Stimulated activated CD8-positive, alpha-beta memory T cell treated with anti-CD3 and anti-CD28 coated beads, Interleukin-4, amount 100 ng/mL, for 4 hours (primary cell): ENCODE data around the gene SFXN3.
A peak's percentile ranks its signal among the peaks of the same experiment; 100 is the strongest.
"Not testable (repeated sequence)": the region's sequence is repeated elsewhere in the genome, so short reads cannot be mapped to it uniquely, and the experiment has no call there.

Source experiments
- DNase-seq, 2 donors: peaks; one replicate each; pipeline ENCODE4 v3.0.0-alpha.2; 2020; ENCODE audit warnings: low read depth in 2 of 2, low spot score in 1 of 2

The SFXN3 gene

GRCh38 chr10:101015582-101015973 lies 15.5 kb upstream of the SFXN3 start:
- DNase-seq, result no peak

DNA sequence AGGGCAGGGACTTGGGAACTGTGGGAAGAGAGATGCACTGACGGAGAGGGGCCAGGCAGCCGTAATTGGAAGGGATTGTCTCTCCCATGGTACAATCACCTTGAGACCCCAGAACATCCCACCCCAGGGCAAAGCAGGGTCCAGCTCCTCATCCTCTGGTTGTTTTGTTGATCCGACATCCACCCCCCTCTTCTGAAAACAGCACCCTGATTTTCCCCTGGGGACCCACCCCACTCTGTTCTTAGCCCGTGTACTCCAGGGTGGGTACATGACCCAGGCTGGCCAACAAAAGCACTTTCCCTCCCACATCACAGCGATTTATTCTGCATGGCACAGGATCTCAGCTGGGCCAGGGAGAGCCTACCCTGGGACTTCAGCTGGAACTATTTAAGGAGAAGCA lies 14.2 kb upstream of the SFXN3 start:
- no peak for DNase-seq

GRCh38 chr10:101018118-101018599 lies 12.9 kb upstream of the SFXN3 start:
- no peak for DNase-seq

DNA sequence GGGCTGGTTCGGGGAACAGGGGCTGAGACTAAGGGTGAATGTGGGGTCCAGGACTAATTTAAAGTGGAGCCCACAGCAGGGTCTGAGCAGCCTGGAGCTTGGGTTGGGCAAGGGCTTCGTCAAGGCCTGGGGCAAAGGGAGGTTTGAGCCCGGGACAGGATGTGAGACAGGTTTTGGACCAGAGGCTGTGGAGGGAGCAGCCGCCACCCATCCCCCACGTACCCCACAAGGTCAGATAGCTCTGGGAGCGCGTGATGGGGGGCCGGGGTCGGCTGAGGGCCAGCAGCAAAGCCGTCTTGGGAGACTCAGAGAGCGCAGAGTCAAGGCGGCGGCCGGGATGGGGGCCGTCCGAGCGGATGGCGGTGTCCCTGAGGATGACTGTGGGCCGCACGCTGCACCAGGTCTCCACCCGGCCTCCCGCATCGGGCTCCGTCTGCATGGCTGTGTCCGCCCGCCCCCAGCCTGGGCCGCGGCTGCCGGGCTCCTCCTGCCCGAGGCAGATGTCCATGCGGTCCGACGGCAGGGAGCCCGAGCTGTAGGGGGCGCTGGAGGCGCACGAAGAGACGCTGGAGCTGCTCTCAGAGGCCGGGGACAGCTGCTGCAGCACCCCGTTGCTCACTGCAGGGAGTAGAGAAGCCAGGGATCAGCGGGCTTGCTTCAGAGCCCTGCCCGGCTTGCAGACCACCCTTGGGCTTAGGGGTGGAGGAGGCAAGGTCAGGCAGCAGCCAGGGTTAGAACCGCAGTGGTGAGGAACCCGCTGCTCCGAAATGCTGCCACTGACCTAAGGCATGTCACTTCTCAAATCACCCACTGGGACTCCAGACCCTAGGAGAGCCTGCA lies 12.2 kb upstream of the SFXN3 start:
- peak in 1 of 2 donors; percentile 44 for DNase-seq

- no peak for DNase-seq
These were observed 11.7 kb upstream of the SFXN3 start for GRCh38 chr10:101019440-101019703.

- DNase-seq, result no peak
These were observed 10.5 kb upstream of the SFXN3 start for GRCh38 chr10:101020427-101021075.

DNA sequence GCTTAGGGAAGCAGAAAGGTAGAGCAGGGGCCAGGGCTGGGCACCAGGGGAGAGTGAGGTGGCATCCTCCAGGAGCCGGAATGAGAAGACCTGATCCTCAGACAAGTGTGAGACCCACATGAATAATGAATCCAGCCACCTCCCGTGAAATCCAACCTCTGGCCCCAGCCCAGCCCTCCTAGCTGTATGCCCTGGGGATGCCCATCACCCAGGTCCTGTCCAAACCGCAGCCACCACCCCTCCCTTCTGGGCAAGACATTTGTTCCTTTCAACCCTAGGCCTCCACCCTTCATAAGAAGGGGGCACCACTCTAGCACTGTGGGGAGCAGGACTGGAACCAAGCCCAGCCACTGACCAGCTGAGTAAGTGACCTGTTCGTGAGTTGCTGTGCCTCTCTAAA lies 9.8 kb upstream of the SFXN3 start:
- DNase-seq, result no peak

DNA sequence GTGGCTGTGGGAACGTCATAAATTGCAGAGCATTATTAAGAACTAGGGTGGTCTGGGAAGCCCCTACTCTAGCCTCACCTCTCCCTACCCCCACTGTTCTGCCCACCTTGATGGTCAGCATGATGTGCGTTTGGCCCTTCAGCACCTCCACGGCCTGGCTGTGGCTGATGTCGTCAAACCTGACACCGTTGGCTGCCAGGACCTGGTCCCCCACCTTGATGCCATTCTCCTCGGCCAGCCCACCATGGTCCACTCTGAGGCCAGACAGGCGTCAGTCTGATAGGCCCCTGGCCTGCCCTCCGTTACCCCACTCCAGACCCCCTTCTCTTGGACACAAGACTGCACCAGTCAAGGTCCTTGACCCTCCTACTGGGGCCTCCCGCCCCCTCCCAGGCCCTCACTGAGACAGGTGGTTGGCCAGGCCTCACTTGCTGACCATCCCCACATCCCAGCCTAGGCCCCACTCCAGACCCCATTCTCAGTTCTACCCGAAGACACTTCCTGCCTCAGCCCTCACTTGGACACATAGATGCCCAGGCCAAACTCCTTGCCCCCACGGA lies 9.3 kb upstream of the SFXN3 start:
- no peak for DNase-seq

- no peak for DNase-seq
These were observed 7.9 kb upstream of the SFXN3 start for GRCh38 chr10:101022967-101023705.

DNA sequence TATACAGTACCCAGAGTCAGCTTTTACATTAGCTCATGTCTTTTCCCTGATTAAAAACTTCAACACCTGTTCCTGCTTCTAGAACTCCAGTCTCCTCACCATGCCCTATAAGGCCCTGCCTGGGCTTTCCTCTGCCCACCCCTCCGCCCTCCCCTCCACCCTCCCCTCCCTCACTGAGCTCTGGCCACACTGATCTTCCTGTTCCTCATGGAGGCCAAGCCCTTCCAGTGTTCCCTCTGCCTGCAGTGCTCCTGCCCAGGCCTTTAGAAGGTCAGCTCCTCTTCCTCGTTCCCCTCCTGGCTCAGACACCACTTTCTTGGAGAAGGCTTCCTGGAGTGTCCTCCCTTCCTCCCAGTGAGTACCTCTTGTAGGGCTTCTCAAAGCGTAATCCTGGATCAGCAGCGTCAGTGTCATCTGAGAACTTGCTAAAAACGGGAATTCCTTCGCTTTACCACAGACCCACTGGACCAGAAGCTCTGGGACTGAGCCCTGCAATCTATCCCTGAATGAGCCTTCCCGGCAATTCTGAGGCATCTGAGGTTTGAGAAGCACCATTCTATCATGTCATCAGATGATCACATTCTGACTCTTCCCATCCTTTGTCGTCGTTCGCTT lies 3.8 kb upstream of the SFXN3 start:
- DNase-seq, result no peak

- no peak for DNase-seq
These were observed 2.3 kb upstream of the SFXN3 start for GRCh38 chr10:101028446-101029337.

DNA sequence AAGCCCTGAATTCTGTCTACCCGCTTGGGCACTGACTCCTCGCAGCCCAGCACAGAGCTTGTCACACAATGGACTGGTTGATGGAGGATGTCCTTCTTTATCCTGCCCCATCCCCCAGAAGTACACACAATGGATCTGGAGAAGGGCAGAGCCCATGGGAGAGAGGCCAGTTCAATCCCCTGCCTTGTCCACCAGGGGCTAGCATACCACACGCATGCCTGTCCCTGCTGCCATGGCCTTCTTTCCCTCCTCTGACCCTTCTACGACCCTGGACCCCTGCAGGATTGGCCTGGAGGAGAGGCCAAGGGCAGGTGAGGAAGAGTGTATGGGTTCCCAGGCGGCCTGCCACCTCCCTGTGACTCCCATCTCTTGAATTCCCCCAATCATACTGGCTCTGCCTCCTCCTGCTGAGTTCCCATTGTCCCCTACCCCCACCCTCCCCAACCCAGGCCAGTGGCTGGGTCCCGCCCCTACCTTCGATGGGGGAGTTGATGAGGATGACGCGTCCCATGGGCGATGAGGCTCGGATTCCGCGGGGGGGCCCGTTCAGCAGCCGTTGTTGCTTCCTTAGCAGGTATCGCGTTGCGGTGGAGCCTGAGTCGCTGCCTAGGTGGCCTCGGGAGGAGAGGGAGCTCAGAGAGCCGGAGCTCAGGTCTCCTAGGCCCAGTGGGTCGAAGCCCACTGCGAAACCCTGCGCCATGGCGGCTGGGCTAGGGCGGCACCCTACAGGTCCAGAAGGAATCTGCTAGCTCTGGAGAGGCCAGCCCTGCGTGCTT lies 1.3 kb upstream of the SFXN3 start:
- DNase-seq, result no peak

DNA sequence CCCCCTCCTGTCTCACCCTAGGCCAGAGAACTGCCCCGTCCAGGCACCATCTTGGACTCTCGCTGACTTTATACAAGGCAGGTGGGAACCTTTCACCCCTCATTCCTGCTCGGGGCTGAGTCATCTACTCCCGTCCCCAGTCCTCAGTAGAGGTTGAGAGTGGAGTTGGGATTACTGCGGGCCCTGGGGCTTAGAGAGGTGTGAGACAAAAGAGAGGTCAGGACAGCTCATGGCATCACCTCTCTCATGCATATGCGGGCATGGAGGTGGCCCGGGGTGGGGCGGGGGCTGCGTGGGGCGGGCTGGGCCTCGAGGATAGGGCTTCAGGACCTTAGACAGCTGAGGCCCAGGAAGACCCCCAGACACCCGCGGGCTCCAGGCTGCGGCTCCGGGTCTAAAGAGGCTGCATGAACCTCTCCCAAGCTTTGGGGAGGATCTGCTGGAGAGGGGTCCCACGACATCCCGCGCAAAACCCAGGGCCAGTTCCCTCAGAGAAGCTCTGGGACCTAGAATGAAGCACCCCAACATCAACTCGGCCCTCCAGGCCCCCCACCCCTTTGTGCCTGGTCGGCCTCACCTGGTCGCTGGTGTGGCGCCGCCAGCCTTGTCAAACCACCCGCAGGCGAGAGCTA lies 422 bp upstream of the SFXN3 start:
- DNase-seq, result no peak

DNA sequence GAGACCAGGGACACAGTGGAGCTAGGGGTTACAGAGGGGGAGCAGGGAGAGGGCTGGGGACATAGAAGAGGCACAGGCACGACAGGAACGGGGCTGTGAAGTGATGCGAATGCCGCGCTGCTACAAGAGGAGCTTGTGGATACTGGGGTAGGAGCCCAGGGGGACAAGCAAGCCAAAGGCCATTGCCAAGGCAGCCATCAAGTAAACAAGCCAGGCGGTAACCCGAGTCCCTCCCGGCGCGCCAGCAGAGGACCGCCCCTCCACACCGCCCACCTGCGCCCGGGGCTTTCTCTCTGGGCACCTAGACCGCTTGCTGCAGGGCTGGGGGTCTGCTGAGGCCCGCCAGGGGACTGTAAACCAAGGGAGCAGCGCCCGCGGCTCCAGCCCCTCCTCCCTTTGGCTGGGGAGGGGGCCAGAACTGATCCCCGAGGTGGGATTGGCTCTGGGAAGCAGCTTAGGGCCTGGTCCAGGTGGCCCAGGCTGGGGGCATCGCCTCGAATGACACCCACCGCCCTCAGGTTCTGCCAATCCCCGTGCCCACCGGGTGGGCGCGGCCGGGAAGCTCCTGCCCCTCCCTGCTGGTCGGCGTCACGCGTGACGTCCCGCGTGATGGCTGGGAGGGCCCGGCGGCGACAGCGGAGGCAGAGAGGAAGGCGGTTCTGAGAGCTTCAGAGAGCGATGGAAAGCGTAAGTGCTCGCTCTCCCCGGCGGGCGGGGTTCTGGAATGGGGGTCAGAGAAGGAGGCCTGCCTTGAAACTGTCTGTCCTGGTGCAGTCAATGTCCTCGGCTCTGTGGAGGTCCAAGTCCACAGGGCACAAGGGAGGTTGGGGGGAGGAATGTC lies 982 bp downstream of the SFXN3 start:
- peak; percentile 53 for DNase-seq

DNA sequence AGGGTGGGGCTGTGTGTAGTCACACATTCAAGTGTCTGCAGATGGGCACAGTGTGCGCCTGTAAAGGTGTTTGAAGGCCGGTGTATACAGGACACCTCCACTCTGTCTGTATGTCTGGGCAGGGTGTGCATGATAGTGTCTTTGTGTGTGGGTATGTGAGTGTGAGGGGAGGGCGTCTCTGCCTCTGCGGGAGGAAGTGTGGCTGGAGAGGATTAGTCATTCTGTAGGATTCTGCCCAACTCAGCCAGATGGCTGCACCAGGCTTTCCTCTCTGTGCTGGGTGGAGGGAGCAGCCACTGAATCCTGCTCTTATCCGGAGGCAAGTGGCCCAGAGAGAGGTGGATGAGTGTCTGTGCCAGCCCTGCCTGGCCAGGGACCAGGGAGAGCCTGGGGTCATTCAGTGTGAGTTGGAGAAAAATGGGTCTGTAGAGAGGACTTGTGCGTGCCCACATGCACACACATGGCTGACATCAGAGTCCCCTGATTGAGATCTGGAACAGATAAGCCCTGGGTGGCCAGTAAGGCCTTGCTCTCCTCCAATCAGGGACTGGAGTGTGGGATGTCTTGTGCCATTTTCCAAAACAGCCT lies 1.7 kb downstream of the SFXN3 start:
- peak; percentile 40 to 52 for DNase-seq

DNA sequence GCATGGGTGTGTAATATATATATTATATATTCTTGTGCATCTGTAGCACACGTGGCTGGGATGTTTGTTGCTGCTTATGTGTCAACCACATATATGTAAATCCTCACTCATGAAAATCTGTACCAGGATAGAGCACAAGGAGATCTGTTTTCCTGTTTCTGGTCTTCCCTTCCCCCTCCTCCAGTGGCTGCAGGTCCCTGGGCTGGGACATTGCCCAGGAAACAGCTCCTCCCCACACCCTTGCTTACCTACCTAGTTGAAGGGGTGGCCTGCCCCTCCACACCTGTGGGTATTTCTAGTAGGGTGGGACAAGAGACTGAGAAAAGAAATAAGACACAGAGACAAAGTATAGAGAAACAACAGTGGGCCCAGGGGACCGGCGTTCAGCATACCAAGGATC lies 2.2 kb downstream of the SFXN3 start:
- no peak for DNase-seq

DNA sequence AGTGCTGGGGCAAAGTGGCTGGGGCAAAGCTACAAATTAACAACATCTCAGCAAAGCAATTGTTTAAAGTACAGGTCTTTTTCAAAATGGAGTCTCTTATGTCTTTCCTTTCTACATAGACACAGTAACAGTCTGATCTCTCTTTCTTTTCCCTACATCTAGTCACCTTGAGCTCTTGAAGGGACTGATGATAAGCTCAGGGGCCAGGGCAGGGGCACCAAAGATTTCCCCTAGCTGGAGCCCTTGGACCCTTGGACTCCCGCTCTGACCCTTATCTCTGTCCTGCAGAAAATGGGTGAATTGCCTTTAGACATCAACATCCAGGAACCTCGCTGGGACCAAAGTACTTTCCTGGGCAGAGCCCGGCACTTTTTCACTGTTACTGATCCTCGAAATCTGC lies 3.4 kb downstream of the SFXN3 start:
- not testable (repeated sequence) for DNase-seq

GRCh38 chr10:101035314-101035713 lies 4.3 kb downstream of the SFXN3 start:
- no peak for DNase-seq
